RWPE1 (cell line): Measurements from ENCODE around the gene SYCN.
"Not testable (repeated sequence)": the region's sequence is repeated elsewhere in the genome, so short reads cannot be mapped to it uniquely, and the experiment has no call there.

ENCODE experiments used
- CTCF ChIA-PET: fragments of 350-600 bp; sonication (Branson Sonifier 250); formaldehyde crosslinking; extraction: SDS; loops from one replicate; lab custom pipeline; 2021; lab: Yijun Ruan, JAX
- POLR2A ChIA-PET: fragments of 400-600 bp; formaldehyde crosslinking; extraction: SDS; loops from one replicate; lab custom pipeline; 2020; ENCODE audit warnings: antibody characterized with exemption; ENCODE audit not compliant: low non-redundant PET; lab: Yijun Ruan, JAX
- DNase-seq: peaks from one replicate; pipeline ENCODE4 v3.0.0; 2012; ENCODE audit warnings: low spot score
- H3K27ac ChIP-seq: fragments of 450-650 bp; 2 replicates; pipeline ENCODE4 v1.5.1; 2017
- CTCF ChIP-seq: fragments of 450-650 bp; conservative IDR thresholded peaks from 2 replicates; pipeline ENCODE4 v1.5.1; 2017; ENCODE audit warnings: low read depth, mild to moderate bottlenecking

SYCN gene

GRCh38 chr19:39223703-39224279 lies 19.7 kb upstream of the SYCN start:
- no peak overlapping the region for H3K27ac ChIP-seq
- peak; percentile 45 for DNase-seq
- CTCF ChIA-PET = no interaction called here
- POLR2A ChIA-PET = no interaction called here
- TF ChIP-seq CTCF = no peak

GRCh38 chr19:39219108-39219507 lies 15.0 kb upstream of the SYCN start:
- POLR2A ChIA-PET, CTCF ChIA-PET, DNase-seq, H3K27ac ChIP-seq: not testable (repeated sequence)

GRCh38 chr19:39218230-39219007 lies 14.4 kb upstream of the SYCN start:
- POLR2A ChIA-PET = no interaction called here

GRCh38 chr19:39217094-39217493 lies 13.0 kb upstream of the SYCN start:
- no peak for DNase-seq
- ChIA-PET CTCF (no interaction called here), POLR2A (no interaction called here)
- TF ChIP-seq CTCF = no peak
- no peak overlapping the region for H3K27ac ChIP-seq

More at GRCh38 chr19:39218230-39219007, 14.4 kb upstream of the SYCN start:
- DNase-seq = no peak
- no peak for TF ChIP-seq CTCF
- no peak overlapping the region for H3K27ac ChIP-seq
- CTCF ChIA-PET = interaction anchor here (0.5 to 0.7 kb wide), 2 partner anchors 14 to 64 kb away, joined by 3 read pairs; no protein-coding TSS in a partner anchor

GRCh38 chr19:39215323-39215722 lies 11.3 kb upstream of the SYCN start:
- POLR2A ChIA-PET, DNase-seq, H3K27ac ChIP-seq: not testable (repeated sequence)
- CTCF ChIA-PET = interaction anchor here (0.7 kb wide), 1 partner anchor 12 kb away, joined by 3 read pairs; no protein-coding TSS in a partner anchor

GRCh38 chr19:39212375-39212742 lies 8.3 kb upstream of the SYCN start:
- H3K27ac ChIP-seq = no peak overlapping the region
- no peak; the same call in 1 of the 2 replicates for TF ChIP-seq CTCF
- ChIA-PET POLR2A (no interaction called here), CTCF (interaction anchor here (0.6 kb wide), 1 partner anchor 90 kb away, joined by 3 read pairs; no protein-coding TSS in a partner anchor)
- no peak for DNase-seq

GRCh38 chr19:39211731-39212374 lies 7.8 kb upstream of the SYCN start:
- TF ChIP-seq CTCF = no peak
- POLR2A ChIA-PET = interaction anchor here (0.6 kb wide), 1 partner anchor 200 kb away, joined by 3 read pairs; no protein-coding TSS in a partner anchor
- CTCF ChIA-PET = interaction anchor here (0.6 to 0.7 kb wide), 3 partner anchors 45 to 116 kb away, joined by 3 read pairs; no protein-coding TSS in a partner anchor
- H3K27ac ChIP-seq = no peak overlapping the region
- no peak for DNase-seq
